ENCODE results near the gene SRGAP2C. TPM values are rescaled to one million over a fixed set of nuclear protein-coding genes. Genes with fewer than 3 reads are reported as not detected.
"Not testable (repeated sequence)": the region's sequence is repeated elsewhere in the genome, so short reads cannot be mapped to it uniquely, and the experiment has no call there.

Gene SRGAP2C
- total RNA-seq, 1 donor from 2014 or later, result 13.9 TPM

DNA sequence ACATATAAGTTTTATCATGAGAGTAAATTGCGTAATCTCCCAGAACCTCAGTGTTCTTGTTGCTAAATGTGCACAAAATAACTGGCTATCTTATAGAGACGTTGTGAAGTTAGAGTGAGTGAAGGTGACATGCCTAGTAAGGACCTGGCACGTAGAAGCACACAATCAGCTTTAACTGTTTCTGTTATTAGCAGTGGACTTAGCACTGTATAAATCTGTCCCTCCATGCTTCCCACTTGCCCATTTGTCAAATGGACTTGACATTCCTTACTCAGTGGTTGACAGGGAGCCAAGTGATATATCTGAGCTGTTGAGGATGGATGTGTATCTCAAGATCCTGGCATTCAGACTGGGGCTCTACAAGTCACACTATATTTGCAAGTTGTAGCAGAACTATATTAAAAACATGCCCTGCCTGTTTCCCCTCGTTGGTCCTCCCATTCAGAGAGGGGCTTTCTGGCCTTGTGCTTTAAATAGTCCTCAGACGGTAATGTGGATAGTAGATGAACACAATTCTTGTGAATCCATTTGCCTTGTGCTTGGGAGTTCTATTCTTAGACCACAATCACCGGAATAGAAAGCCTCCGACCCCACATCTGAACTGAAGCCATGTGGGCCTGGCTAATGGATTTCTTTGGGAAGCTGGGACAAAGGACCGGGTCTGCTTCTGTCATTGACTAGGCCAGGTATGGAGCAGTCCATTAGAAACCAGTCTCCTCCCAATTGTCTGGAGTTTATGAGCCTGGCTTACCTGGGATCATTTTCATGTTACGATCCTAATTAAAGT is 43.0 kb downstream of the SRGAP2C start:
- DNase-seq (ENCODE audit: low read depth in 2 of 2), result not testable (repeated sequence)

DNA sequence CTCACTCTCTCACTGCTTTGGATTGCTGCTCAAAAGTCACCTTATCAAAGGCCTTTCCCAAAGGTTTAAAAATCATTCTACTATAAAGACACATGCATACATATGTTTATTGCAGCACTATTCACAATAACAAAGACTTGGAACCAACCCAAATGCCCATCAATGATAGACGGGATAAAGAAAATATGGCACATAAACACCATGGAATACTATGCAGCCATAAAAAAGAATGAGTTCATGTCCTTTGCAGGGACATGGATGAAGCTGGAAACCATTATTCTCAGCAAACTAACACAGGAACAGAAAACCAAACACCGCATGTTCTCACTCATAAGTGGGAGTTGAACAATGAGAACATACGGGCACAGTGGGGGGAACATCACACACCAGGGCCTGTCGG is 45.9 kb downstream of the SRGAP2C start:
- DNase-seq (ENCODE audit: low read depth in 2 of 2), result not testable (repeated sequence)

DNA sequence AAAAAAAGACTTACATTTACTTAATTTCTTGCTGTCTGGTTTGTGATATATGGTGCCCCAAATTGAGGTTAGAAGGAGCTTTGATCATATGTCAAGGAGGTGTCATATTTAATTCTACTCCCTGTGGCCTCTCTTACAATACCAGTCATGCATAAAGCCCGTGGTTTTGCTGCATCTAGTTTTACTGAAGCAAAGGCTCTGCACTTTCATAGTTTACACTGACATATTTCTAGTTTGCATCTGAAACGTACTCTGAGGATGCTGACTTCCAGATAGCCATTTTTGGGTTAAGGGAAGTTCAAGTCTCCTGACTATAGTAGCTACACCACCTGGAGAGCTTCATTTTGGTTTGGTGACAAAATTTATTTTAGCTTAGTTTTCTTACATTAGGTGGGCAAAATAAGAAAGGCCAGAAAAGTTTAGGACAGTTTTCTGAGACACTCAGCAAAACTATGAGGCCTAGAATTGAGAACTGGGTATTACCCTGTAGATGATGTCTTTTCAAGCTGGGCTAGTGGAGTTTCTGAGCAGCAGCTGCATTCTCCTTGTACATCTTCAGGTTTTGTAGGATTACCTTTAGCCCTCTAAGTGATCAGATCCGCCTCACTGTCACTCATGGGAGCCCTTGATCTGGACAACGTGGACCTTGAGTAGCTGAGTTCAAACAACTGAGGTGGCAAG is 47.8 kb downstream of the SRGAP2C start:
- DNase-seq (ENCODE audit: low read depth in 2 of 2), result not testable (repeated sequence)

DNA sequence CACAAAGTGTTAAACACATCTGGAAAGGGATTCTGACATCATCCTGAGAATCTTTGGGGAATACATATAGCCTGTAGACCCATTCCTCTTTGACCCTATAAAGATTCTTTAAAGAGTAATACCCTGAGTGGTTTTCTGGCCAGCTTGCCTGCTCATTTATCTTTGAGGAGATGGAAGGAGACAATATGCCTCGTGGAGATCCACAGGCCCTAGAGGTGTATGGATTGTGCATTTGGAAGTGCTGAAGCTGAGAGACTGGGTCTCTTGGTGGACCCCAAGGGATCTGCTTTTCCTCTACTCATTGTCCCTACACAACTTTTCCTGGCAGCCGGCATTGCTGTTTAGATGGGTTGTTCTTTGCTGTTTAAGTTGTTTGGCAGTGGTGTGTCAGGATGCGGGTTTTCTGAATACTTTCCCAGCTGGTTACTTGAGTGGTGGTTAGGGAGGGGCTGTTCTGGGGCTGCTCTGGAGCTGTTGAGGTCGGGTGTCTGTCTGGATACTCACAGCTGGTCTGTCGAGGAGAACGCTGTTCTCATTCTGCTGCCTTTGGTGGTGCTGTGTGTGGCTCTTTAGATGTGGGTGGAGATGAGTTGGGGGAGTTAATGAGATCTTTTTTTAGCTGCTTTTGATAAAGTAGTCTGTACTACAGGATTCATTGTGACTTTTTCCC is 49.5 kb downstream of the SRGAP2C start:
- DNase-seq (ENCODE audit: low read depth in 2 of 2), result not testable (repeated sequence)

DNA sequence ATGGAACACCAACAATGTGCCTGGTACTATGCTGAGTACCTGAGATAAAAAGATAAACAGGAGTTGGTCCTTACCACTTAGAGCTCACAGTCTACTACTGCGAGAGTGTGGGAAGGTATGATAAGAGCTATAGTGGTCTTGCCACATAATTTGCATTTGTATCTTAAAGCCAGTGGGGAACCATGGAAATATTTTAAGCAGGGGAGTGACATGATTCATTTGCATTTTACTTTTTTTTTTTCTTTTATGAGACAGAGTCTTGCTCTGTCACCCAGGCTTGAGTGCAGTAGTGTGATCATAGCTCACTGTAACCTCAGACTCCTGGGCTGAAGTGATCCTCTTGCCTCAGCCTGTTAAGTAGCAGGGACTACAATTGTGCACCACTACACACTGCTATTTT is 53.6 kb downstream of the SRGAP2C start:
- not testable (repeated sequence) for DNase-seq (ENCODE audit: low read depth in 2 of 2)

DNA sequence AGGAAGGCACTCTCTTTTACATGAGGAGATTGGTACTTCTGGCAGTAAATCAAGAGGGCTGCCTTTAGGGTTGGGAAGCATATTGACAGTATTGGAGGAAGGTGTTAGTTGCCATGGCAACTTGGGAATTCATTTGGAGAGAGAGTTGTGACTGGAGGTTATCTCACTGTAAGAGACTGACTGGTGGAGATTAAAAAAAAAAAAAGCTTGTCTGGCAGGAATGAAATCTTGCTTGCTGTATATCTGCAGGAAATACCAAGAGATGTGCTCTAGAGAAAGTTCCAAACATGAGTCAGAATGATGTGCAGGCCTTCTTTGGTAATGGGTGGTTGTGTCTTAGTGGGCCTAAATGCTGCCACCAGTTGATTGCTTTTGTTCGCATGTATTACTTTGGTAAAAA is 59.1 kb downstream of the SRGAP2C start:
- DNase-seq (ENCODE audit: low read depth in 2 of 2), result not testable (repeated sequence)

DNA sequence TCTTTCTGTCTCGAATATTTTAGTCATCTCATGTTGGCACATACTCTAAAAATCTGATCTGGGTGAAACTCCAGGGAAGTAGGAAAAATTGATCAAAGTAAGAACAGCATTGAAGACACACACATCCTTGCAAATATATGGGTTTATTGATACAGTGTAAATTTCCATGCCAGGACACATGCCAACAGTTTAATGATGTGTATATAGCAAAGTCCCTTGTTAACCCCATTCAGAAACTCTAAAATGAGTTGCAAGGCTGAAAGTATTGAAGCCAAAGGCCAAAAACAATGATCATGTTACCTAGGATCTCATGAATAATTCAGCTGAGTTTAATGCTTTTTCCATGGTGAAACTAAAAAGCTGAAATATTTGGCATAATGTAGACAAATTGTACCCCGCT is 61.6 kb downstream of the SRGAP2C start:
- DNase-seq (ENCODE audit: low read depth in 2 of 2), result not testable (repeated sequence)

DNA sequence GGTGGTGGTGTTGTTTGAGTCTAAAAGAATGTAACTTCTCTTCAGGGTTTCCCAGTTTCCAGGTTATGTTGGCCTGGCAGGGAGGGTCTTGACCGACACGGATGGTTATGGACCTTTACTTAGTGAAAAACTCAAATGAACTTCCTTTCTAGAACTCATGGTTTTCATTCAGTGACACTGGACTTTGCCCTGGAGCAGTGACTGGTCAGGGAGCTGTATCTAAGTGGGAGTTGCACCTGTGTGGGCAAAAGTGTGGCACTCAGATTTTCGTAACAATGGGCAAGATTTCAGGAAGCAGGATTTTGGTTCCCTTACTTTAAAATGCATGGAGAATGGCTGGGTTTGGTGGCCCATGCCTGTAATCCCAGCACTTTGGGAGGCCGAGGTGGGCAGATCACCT is 67.9 kb downstream of the SRGAP2C start:
- not testable (repeated sequence) for DNase-seq (ENCODE audit: low read depth in 2 of 2)

DNA sequence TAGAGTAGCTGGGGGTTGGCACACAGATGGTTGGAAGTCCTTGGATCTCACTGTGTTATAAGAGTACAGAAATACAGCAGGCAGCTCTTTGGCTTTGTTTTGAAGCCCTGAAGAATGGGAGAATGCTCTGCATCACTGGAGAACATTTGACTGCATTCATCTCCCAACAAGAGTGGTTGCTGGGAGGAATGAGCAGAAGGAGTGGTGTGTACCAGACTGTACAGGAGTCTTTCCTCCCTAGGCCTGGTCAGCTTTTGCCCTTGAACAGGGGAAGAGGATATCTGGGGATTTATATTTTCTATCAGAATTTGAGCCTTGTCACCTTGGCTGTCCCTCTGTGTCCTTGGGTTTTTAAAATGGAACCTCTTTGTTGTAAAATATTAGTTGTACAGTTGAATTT is 69.8 kb downstream of the SRGAP2C start:
- not testable (repeated sequence) for DNase-seq (ENCODE audit: low read depth in 2 of 2)

DNA sequence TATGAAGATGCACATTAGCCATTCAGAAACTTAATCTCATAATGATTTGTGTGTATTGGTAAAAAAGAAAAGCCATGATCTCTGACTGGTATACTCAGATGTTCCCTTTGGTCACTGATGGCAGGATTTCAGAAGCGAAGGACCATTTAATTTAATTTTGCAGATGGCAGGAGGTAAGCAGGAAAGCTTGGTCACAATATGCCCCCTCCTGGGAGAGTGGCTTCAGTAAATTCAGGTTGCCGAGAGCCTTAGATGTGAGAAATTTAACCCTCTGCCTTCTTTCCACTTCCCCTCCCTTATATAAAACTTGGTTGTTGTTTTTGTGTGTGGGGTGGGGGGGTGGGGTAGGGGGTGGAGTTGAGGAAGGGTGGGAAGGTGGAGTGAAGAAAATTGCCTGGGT is 72.9 kb downstream of the SRGAP2C start:
- DNase-seq (ENCODE audit: low read depth in 2 of 2), result not testable (repeated sequence)

DNA sequence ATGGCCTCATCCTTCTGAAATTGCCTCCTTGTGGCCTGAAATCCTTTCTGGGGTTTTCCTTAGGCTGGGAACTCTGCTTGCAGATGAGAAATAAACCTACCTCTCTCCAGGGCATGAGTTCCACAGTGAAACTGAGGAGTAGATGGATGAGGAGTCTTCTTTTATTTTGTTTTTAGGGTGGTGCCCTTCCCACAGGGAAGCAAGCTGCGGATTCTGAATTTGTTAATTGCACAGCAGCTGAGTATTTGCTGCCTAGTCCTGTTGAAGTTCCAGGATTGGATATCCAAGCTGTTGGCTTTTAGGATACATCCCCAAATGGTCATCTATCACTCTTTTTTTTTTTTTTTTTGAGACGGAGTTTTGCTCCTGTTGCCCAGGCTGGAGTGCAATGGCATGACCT is 73.4 kb downstream of the SRGAP2C start:
- not testable (repeated sequence) for DNase-seq (ENCODE audit: low read depth in 2 of 2)

DNA sequence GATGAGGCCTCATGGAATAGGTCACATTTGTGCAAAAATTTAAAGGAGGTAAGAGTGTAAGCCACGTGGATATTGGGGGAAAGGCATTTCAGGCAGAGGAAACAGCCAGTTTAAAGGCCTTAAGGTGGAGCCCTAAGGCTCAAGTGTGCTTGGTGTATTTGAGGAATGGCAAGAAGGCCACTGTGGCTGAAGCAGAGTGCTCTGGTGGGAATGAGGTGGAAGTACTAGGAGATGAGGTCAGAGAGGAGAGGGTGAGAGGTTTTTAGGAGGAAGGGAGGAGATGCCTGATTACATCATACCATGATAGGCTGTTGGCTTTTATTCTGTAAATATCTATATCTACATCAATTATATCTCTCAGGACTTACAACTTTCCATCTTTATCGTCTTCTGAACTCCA is 75.4 kb downstream of the SRGAP2C start:
- not testable (repeated sequence) for DNase-seq (ENCODE audit: low read depth in 2 of 2)

DNA sequence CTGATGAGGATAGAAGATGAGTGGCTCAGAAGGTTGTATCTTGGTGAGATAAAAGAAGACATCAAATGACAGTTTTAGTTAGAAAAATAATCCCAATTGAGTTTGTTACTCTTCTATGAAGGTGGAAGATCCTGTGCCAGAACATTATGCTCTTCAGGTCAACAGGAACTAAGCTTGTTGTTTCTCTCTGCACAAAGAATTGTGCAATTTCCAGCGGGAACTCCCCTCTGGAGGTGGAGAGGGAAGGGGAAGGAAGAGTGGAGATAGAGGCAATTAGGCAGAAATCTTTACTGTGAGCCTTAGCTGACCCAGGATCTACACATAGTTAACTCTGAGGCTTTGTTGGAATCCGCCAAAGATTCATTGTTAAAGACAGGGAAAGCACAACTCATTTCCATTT is 77.4 kb downstream of the SRGAP2C start:
- DNase-seq (ENCODE audit: low read depth in 2 of 2), result not testable (repeated sequence)

DNA sequence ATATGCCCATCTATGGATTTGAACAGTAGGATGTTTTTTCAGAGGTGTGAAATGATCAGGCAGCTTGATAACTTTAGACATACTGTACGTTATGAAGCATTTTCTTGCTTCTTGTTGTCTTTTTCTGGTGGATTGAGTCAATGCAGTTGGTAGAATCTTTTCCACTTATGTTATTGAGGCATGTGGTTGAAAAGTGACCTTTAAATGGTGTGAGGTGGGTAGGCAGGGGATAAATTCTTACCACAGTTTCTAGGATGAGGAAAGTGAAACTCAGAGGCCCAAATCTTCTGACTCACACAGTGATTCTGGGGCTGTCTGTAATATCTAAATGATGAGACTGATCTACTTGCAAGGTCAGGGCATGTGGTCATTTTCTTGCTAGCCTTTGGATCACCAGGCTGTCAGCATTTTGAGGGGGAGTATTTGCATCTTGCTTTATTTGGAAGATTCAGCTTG is 79.0 kb downstream of the SRGAP2C start:
- not testable (repeated sequence) for DNase-seq (ENCODE audit: low read depth in 2 of 2)

DNA sequence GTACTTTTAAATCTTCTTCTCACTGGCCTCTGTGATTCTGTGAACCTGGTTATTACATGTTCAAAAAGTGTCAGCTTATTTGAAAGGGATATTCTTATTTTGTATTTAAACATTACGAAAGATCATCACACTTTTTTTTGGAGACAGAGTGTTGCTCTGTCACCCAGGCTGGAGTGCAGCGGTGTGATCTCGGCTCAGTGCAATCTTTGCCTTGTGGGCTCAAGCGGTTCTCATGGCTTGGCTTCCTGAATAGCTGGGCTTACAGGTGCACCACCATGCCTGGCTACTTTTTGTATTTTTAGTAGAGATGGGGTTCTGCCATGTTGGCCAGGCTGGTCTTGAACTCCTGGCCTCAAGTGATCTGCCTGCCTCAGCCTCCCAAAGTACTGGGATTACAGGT is 82.3 kb downstream of the SRGAP2C start:
- not testable (repeated sequence) for DNase-seq (ENCODE audit: low read depth in 2 of 2)

DNA sequence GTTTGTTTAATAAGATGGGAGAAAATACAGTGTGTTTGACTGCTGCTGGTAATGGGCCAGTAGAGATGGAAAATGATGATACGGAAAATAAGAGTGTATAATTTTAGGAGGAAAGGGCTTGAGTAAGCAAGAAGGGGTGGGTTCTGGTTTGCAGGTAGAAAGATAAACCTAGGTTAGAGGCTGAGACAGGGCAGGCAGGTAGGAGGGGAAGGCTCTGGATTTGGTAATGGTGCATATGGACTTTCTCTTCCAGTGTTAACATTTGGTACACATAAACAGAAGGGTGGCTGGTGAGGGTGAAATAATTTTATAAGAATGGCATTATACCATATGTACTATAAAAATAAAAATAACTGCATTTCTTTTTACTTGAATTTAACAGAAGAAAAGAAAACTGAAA is 84.5 kb downstream of the SRGAP2C start:
- not testable (repeated sequence) for DNase-seq (ENCODE audit: low read depth in 2 of 2)

DNA sequence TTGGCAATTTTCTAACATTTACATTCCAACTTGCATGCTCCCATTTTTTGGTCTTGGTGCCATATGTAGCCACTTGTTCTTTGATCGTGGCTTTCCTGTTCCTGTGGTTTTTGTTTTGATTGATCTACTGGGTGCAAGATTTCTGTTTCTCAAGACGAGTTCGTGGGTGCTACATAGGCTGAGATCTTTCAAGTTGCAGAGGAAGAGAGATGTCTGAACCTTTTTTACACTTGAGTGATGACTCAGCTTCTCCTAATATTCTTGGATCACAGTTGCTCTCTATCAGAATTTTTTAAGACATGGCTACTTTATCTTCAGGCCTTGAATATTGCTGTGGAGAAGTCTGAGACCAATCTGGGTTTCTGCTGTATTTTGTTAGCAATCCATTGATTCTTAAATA is 85.2 kb downstream of the SRGAP2C start:
- not testable (repeated sequence) for DNase-seq (ENCODE audit: low read depth in 2 of 2)

DNA sequence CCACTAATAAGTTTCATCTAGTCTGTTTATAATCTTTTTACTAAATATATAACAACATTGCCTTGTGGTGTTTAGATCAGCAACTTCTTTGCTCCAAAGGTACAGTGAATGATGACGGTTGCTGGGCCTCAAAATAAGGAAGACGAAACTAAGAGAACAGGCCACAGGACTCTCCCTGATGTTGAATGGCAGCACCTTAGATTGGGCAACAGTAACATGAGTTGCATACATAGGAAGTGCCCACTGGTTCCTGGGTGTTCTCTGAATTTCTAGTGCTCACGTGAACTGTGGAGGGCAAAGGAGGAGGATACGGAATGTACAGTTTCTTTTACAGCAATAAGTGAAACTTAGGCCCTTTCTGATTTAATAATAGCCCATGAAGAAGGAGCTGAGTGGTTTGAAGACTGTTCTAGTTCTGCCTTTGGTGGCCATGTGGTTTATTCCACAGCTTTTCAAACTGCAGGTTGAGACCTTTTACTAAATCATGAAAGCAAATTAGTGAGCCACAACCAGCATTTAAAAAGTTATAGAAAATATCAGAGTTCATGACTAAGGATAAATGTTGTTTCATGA is 86.5 kb downstream of the SRGAP2C start:
- not testable (repeated sequence) for DNase-seq (ENCODE audit: low read depth in 2 of 2)

DNA sequence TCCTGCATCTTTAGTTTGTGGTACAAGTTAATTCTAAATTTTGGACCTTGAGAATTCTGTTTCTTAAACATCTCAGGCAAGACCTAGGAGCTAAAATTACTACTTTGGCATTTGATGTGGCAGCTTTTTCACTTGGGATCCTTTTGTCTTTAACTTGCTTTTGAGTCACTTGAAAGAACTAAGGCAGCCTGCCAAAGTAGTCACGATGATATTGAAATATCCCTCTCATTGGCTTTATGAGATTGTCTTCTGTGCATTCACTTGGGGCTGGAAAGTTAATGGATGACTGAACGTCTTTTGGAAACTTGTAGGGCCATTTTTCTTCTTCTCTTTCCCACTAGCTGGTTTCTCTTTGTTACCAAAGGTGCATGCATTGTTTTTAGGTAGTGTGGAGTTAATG is 90.7 kb downstream of the SRGAP2C start:
- not testable (repeated sequence) for DNase-seq (ENCODE audit: low read depth in 2 of 2)

DNA sequence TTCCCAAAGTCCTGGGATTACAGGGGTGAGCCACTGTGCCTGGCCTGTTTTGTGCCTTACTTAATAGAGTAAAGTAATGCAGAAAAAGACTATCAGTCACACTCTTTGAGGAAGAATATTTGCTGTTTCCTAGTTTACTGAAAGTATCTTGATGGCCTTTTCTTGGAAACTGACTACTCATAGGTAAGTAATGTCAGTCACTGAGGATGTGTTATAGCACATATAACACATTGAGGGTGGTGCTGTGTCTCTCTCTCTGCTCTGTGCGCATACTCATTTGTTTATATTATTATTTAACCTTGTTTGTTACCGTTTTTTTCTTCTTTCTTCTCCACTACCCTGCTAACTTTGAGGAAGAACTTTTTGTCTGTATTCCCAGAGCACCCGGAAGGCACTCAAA is 93.4 kb downstream of the SRGAP2C start:
- not testable (repeated sequence) for DNase-seq (ENCODE audit: low read depth in 2 of 2)

DNA sequence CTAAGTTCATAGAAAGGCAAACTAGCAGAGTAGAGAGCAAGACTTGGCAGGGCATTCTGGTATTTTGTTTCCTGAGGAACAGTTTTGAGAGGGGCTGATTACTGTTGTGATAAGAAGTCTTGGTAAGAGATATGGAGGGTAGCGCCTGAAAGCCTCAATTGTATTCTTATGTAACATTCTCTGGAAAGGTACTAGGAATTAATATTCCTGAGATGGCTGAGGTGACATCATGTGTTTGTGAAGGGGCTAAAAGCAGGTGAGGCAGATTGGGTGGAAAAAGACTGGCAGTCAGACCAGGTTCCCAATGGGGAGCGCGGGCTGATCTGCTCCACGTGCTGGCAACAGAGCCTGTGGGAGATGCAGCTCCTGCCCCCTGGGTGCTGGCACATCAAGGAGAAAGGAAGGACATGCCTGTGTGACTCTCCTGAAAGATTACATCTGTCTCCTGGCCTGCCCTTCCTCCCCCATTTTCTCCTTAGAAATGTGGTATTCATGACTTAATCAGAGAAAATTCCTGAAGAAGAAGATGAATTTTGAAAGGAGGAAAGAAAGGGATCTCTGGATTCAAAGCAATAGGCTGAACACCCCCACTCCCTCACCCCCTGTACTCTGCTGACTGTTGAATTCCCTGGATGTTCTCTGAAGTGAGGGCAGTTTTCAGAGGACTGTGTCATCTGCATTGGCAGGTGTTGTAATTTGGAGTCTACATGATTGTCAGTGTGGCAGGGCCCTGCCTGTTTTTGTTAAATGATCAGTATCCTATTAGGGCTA is 94.2 kb downstream of the SRGAP2C start:
- not testable (repeated sequence) for DNase-seq (ENCODE audit: low read depth in 2 of 2)
